ENCODE measurements around the gene TAB3. TPM values are rescaled to one million over a fixed set of nuclear protein-coding genes. Genes with fewer than 3 reads are reported as not detected.

TAB3 gene
- total and polyA plus RNA-seq, 10 of the 15 experiments (the other 5 are each of a cell fraction or from before 2014, with no cell fraction given) = 1.7 to 22.1 (median 9.1) TPM

- TF ChIP-seq, protein P1, sequence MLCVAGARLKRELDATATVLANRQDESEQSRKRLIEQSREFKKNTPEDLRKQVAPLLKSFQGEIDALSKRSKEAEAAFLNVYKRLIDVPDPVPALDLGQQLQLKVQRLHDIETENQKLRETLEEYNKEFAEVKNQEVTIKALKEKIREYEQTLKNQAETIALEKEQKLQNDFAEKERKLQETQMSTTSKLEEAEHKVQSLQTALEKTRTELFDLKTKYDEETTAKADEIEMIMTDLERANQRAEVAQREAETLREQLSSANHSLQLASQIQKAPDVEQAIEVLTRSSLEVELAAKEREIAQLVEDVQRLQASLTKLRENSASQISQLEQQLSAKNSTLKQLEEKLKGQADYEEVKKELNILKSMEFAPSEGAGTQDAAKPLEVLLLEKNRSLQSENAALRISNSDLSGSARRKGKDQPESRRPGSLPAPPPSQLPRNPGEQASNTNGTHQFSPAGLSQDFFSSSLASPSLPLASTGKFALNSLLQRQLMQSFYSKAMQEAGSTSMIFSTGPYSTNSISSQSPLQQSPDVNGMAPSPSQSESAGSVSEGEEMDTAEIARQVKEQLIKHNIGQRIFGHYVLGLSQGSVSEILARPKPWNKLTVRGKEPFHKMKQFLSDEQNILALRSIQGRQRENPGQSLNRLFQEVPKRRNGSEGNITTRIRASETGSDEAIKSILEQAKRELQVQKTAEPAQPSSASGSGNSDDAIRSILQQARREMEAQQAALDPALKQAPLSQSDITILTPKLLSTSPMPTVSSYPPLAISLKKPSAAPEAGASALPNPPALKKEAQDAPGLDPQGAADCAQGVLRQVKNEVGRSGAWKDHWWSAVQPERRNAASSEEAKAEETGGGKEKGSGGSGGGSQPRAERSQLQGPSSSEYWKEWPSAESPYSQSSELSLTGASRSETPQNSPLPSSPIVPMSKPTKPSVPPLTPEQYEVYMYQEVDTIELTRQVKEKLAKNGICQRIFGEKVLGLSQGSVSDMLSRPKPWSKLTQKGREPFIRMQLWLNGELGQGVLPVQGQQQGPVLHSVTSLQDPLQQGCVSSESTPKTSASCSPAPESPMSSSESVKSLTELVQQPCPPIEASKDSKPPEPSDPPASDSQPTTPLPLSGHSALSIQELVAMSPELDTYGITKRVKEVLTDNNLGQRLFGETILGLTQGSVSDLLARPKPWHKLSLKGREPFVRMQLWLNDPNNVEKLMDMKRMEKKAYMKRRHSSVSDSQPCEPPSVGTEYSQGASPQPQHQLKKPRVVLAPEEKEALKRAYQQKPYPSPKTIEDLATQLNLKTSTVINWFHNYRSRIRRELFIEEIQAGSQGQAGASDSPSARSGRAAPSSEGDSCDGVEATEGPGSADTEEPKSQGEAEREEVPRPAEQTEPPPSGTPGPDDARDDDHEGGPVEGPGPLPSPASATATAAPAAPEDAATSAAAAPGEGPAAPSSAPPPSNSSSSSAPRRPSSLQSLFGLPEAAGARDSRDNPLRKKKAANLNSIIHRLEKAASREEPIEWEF (IDR thresholded peaks at IDR 0.05; ENCODE audit: insufficient replicate concordance, low read depth, low read length) = no peak
- TF ChIP-seq FOXM1 (IDR thresholded peaks at IDR 0.05; ENCODE audit: low read depth, low read length) = no peak
These were observed 1.8 kb downstream of the TAB3 start (continued) for GRCh38 chrX:30887288-30887687.

DNA sequence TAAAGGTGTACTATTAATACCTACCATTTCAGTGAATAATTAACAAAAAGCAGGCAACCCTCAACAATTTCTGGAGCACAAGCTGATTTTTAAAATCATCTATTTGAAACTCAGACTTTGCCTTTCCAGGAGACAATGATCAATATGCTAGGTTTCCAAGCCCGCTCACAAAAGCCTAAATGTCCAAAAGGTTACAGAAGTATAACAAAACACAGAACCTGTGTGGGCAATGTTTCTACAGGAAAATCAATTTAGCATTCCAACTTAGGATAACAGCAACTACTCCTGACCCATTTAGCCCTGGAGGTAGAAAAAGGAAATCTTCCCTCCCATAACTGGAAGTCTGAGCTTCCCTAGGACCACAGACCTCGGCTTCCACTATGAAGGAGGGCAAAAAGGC is 3.9 kb downstream of the TAB3 start:
- Histone ChIP-seq H3K9ac (ENCODE audit: control insufficient read depth, insufficient read depth, low read length) (no peak overlapping the region), H4K20me1 (ENCODE audit: control insufficient read depth, insufficient read depth) (no peaks in the 10 kb centered on the region), H3K4me3 (no peak overlapping the region), H3K4me2 (ENCODE audit: control insufficient read depth, insufficient read depth) (no peak overlapping the region), H3K36me3 (ENCODE audit: control insufficient read depth in 2 of 2, insufficient read depth in 2 of 2, low read length in 1 of 2) (no peaks in the 10 kb centered on the region), H2AFZ (ENCODE audit: control insufficient read depth, low read depth, low read length) (no peak overlapping the region), H3K79me2 (ENCODE audit: control insufficient read depth, insufficient read depth, low read length) (peaks cover 6% of the 10 kb centered on the region), H3K9me3 (replicated peaks; ENCODE audit: control insufficient read depth, insufficient read depth, low read length) (no peaks in the 10 kb centered on the region), H3K27ac (ENCODE audit: control insufficient read depth, insufficient read depth) (no peak overlapping the region), H3K4me1 (ENCODE audit: control insufficient read depth, insufficient read depth, low read length) (no peaks in the 10 kb centered on the region), H3K27me3 (replicated peaks in 1 of 2; ENCODE audit: control insufficient read depth in 2 of 2, insufficient read depth in 2 of 2, low read length in 1 of 2) (no peaks in the 10 kb centered on the region)
- POLR2A ChIA-PET = interaction anchor here (0.7 kb wide), 1 partner anchor 175 kb away, joined by 5 read pairs; no protein-coding TSS in a partner anchor
- FAIRE-seq = no peak
- CTCF ChIA-PET = interaction anchor here (1.2 kb wide), 1 partner anchor 149 kb away, joined by 6 read pairs; no protein-coding TSS in a partner anchor
- in situ Hi-C loops (cut with MboI) (loop anchor here (5.0 kb wide), 1 partner anchor 148 kb away; no protein-coding TSS in a partner anchor), intact Hi-C loops (cut with micrococcal nuclease; ENCODE audit: unreplicated experiment) (loop anchor here (5.0 kb wide), 4 partner anchors 148 to 308 kb away; partner anchors contain the start of genes GK and TASL)
- no TSS peak for BruUV-seq (replicated peaks)
- TF ChIP-seq SIN3A (IDR thresholded peaks at IDR 0.05; ENCODE audit: low read depth, low read length) (no peak), SREBF2 (IDR thresholded peaks at IDR 0.05; ENCODE audit: low read length) (no peak)
- TF ChIP-seq, protein P2, sequence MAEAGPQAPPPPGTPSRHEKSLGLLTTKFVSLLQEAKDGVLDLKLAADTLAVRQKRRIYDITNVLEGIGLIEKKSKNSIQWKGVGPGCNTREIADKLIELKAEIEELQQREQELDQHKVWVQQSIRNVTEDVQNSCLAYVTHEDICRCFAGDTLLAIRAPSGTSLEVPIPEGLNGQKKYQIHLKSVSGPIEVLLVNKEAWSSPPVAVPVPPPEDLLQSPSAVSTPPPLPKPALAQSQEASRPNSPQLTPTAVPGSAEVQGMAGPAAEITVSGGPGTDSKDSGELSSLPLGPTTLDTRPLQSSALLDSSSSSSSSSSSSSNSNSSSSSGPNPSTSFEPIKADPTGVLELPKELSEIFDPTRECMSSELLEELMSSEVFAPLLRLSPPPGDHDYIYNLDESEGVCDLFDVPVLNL (IDR thresholded peaks at IDR 0.05; ENCODE audit: low read depth, low read length) = no peak
- DNase-seq (ENCODE audit: low read depth, low spot score) = no peak
- 69% methylated on average over 2 of the region's 2 CpGs for WGBS (ENCODE audit: insufficient coverage, insufficient replicate concordance, low lambda C conversion rate, missing lambda C conversion rate)
- SMC1A ChIA-PET (ENCODE audit: uncharacterized antibody, unreplicated experiment) = interaction anchor here (1.3 kb wide), 1 partner anchor 18 kb away, joined by 5 read pairs; no protein-coding TSS in a partner anchor
- no peak for ATAC-seq
- RAD21 ChIA-PET (ENCODE audit: unreplicated experiment) = no interaction called here

Measured in GM12878 (cell line).